Pulmonary artery endothelial cell (primary cell): ENCODE results near the gene KNTC1. TPM values are rescaled to one million over a fixed set of nuclear protein-coding genes. Genes with fewer than 3 reads are reported as not detected.
"Not testable (repeated sequence)": the region's sequence is repeated elsewhere in the genome, so short reads cannot be mapped to it uniquely, and the experiment has no call there.

Experiments used
- DNase-seq: peaks from one replicate; pipeline ENCODE4 v3.0.0-alpha.2; 2011; ENCODE audit warnings: low read depth, low spot score
- total RNA-seq: library from RNA; depleted of rRNA; stranded (reverse); fragments of >200 nt; gene quantifications from 2 replicates; pipeline ENCODE4 v1.2.3, GENCODE V29; 2014

Gene KNTC1
- total RNA-seq, 1 donor from 2014 or later: 25.7 TPM

- no peak for DNase-seq
Observed at GRCh38 chr12:122558745-122559641, 31.9 kb downstream of the KNTC1 start.

DNA sequence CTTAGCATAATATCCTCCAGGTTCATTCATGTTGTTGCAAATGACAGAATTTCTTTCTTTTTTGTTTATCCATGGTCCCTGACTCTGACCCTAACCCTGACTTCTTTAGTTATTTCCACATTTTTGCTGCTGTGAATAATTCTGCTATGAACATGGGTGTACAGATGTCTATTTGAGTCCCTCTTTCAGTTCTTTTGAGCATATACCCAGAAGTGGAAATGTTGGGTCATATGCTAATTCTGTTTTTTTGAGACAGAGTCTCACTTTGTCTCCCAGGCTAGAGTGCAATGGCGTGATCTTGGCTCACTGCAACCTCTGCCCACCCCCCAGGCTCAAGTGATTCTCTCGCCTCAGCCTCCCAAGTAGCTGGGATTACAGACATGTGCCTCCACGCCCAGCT, 33.1 kb downstream of the KNTC1 start:
- DNase-seq: no peak

DNA sequence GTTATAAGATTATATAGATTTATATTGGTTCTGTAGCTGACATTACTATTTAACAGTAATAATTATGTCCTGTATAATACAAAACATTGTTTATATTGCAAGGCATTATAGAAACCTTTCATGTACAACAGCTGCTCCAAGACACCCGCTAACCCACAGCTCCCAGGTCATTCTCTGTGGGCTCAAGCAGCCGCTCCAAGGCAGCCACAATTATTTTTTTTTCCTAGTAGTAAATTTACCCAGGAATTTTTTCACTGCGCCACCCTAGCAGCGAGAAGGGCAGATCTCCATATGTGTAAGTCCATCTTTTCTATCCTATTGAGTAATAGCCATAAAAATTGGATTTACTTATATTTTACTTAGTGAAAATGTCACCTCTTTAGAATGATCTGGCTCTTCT, 36.3 kb downstream of the KNTC1 start:
- DNase-seq: no peak

DNA sequence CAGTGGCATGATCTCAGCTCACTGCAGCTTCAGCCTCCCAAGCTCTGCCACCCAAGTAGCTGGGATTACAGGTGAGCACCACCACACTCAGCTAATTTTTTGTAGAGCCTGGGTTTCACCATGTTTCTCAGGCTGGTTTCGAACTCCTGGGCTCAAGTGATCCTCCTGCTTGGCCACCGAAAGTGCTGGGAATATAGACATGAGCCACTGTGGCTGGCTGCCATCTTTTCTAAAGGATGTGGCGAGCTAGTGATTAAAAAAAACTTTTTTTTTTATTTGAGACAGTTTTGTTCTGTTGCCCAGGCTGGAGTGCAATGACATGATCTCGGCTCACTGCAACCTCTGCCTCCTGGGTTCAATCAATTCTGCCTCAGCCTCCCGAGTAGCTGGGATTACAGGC, 39.8 kb downstream of the KNTC1 start:
- not testable (repeated sequence) for DNase-seq

- DNase-seq: no peak
Observed at GRCh38 chr12:122569288-122569687, 42.2 kb downstream of the KNTC1 start.

DNA sequence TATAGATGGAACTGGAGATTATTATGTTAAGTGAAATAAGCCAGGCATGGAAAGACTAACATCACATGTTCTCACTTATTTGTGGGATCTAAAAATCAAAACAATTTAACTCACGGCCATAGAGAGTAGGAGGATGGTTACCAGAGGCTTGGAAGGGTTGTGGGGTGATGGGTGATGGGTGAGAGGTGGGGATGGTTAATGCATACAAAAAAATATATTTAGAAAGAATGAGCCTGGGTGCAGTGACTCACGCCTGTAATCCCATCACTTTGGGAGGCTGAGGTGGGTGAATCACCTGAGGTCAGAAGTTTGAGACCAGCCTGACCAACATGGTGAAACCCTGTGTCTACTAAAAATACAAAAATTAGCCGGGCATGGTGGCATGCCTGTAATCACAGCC, 43.0 kb downstream of the KNTC1 start:
- not testable (repeated sequence) for DNase-seq

DNA sequence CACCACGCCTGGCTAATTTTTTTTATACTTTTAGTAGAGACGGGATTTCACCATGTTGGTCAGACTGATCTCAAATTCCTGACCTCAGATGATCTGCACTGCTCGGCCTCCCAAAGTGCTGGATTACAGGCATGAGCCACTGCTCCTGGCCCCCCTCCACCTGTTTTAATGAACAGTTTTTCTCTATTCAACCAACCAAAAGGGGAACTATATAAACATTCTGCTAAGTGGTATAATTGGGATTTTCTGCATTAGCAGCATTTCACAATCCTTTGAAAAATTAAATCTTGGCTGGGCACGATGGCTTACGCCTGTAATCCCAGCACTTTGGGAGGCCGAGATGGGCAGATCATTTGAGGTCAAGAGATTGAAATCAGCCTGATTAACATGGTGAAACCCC, 44.8 kb downstream of the KNTC1 start:
- DNase-seq: no peak

- not testable (repeated sequence) for DNase-seq
Observed at GRCh38 chr12:122583294-122583693, 56.2 kb downstream of the KNTC1 start.

- DNase-seq: no peak
Observed at GRCh38 chr12:122584177-122584863, 57.3 kb downstream of the KNTC1 start.

GRCh38 chr12:122590990-122591389, 63.9 kb downstream of the KNTC1 start:
- no peak for DNase-seq

GRCh38 chr12:122591966-122592365, 64.9 kb downstream of the KNTC1 start:
- not testable (repeated sequence) for DNase-seq

- DNase-seq: not testable (repeated sequence)
Observed at GRCh38 chr12:122592543-122592942, 65.5 kb downstream of the KNTC1 start.

DNA sequence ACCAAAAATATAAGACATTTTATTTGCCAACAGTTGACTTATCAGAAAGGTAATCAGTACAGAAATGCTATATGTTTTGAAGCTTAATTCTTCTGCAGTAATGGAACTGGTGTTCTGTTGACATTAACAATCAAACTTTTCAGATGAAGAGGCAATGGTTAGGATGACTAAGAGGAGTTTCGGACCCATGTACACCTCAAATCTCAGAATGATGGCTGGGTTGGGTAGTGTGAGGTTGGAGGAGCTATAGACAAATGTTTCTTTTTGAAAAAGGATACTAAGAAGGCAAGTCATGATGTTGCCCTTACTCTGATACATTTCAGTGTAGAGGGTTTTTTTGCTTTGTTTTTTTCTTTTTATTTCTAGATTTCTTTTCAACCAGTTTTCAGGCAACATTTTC, 66.9 kb downstream of the KNTC1 start:
- DNase-seq: no peak

DNA sequence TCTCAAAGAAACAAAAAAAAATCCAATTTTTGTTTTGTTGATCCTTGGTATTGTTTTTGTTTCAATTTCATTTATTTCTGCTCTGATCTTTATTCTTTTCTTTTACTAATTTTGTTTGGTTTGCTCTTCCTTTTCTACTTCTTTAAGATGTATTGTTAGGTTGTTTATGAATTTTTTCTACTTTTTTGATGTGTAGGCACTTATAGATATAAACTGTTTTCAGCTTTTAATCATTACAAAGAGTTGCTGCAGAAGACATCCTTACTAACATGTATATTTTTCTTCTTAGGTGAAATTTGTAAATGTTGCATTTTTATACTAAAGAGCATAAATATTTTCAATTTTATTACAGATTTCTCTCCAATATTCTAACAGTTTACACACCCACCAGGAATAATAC, 69.8 kb downstream of the KNTC1 start:
- no peak for DNase-seq

- no peak for DNase-seq
Observed at GRCh38 chr12:122602456-122602855, 75.4 kb downstream of the KNTC1 start.

- DNase-seq: no peak
Observed at GRCh38 chr12:122604993-122605392, 77.9 kb downstream of the KNTC1 start.

DNA sequence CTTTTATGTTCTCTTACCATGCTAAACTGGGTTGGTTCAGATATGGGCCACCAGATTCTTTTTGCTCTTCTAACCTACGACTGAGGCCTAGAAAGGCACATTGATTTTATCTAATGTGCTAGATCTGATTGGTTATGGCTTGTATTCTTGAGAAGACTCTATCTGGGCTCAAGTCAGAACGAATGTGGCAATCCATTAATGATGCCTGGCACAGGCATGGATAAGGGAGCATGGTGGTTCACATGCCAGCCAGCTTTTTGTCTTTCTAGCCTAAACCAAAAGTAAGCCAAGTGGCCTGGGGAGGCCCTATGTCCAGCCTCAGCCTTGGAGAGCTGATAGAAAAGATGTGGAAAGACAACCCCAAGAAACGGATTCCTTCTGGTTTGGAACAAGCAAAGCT, 82.7 kb downstream of the KNTC1 start:
- no peak for DNase-seq

DNA sequence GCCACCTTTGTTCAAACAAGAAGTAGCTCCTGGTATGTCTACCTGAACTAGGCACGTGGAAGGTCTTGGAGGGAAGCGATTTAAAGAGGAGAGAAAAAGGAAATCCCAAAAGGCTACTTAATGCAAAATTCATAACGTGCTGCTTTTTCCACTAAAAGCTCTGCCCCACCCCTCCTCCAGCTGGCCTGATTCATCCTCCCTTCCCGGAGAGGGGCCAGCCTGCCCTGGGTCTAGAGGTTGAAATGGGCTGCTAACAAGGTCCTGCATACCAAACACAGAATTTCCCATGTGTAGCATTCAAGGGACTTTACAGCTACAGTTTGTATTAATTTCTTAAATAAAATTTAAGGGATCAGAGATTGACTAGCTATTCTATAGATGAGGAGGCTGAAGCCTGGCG, 83.2 kb downstream of the KNTC1 start:
- DNase-seq: no peak

- no peak for DNase-seq
Observed at GRCh38 chr12:122610911-122611310, 83.9 kb downstream of the KNTC1 start.

GRCh38 chr12:122614839-122615238, 87.8 kb downstream of the KNTC1 start:
- no peak for DNase-seq

GRCh38 chr12:122615780-122616179, 88.7 kb downstream of the KNTC1 start:
- no peak for DNase-seq

DNA sequence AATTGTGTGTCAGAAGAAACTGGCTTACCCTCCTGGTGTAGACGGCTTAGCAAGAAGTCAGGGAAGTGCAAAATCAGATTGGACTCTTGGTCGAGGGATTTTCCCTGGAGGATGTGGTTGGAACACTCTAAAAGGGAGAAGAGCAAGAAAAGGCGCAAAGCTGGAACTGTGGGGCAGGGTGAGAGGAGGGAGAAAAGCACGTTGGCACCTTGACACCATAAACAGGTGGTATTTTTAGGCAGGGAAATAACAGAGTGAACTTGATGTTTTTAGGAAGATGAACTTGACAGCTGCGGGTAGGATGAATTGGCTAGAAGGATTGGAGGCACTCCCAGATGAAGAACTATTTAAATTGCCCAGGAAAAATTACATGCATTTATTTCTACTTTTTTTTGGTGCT, 108.4 kb downstream of the KNTC1 start:
- DNase-seq: no peak
